Bronchial epithelial cell (primary cell): ENCODE data around the gene AUP1. TPM values are rescaled to one million over a fixed set of nuclear protein-coding genes. Genes with fewer than 3 reads are reported as not detected.

Source experiments
- DNase-seq: peaks from one replicate; pipeline ENCODE4 v3.0.0-alpha.2; 2010; ENCODE audit warnings: low read depth
- FAIRE-seq: peaks from 2 replicates; lab custom pipeline; 2011; peaks lifted over from hg19 to GRCh38; lab: Jason Lieb, UNC
- H3K27me3 ChIP-seq: 2 replicates; pipeline ENCODE4 v1.5.1; 2011; ENCODE audit warnings: low read length; ENCODE audit not compliant: control insufficient read depth, insufficient read depth
- H3K36me3 ChIP-seq: 2 replicates; pipeline ENCODE4 v1.5.1; 2011; ENCODE audit warnings: low read length; ENCODE audit not compliant: control insufficient read depth, insufficient read depth
- H3K4me3 ChIP-seq: 2 replicates; pipeline ENCODE4 v1.5.1; 2011; ENCODE audit warnings: mild to moderate bottlenecking, low read depth, low read length, control low read depth
- CTCF ChIP-seq: IDR thresholded peaks from 2 replicates; pipeline ENCODE4 v1.5.1; 2011; ENCODE audit warnings: mild to moderate bottlenecking, moderate library complexity, low read length, control low read depth, inconsistent platforms; ENCODE audit not compliant: insufficient read depth, severe bottlenecking
- total RNA-seq: library from RNA; depleted of rRNA; stranded (reverse); fragments of >200 nt; gene quantifications from 2 replicates; pipeline ENCODE4 v1.2.1, GENCODE V29; 2014

The AUP1 gene
- total RNA-seq, 1 donor from 2014 or later = 198 TPM

GRCh38 chr2:74512744-74513604 lies 16.5 kb downstream of the AUP1 start:
- no peak for FAIRE-seq
- Histone ChIP-seq H3K27me3 (peaks cover 44% of the 10 kb centered on the region), H3K36me3 (no peaks in the 10 kb centered on the region), H3K4me3 (no peak overlapping the region)
- TF ChIP-seq CTCF = no peak
- DNase-seq = no peak

- Histone ChIP-seq H3K27me3 (peaks cover 44% of the 10 kb centered on the region), H3K4me3 (no peak overlapping the region), H3K36me3 (no peaks in the 10 kb centered on the region)
- FAIRE-seq (no peak), DNase-seq (no peak)
- no peak for TF ChIP-seq CTCF
Measured at GRCh38 chr2:74511104-74511989, 18.2 kb downstream of the AUP1 start.

- Histone ChIP-seq H3K36me3 (peaks cover 6% of the 10 kb centered on the region), H3K27me3 (peaks cover 37% of the 10 kb centered on the region), H3K4me3 (no peak overlapping the region)
- DNase-seq (no peak), FAIRE-seq (no peak)
- TF ChIP-seq CTCF = no peak
Measured at GRCh38 chr2:74510272-74510671, 19.2 kb downstream of the AUP1 start.

GRCh38 chr2:74507926-74508520 lies 21.5 kb downstream of the AUP1 start:
- Histone ChIP-seq H3K4me3 (peak overlapping the region; percentile 70), H3K36me3 (peaks cover 7% of the 10 kb centered on the region), H3K27me3 (peaks cover 18% of the 10 kb centered on the region)
- FAIRE-seq (no peak), DNase-seq (peak; percentile 25)
- TF ChIP-seq CTCF = no peak

GRCh38 chr2:74507145-74507925 lies 22.2 kb downstream of the AUP1 start, which contains the start of gene PCGF1:
Gene PCGF1 (minus strand): TSS chr2:74507695. CDS start chr2:74507668, 27 bp downstream.
- peaks cover 14% of the 10 kb centered on the region for H3K27me3 ChIP-seq
- no peak for FAIRE-seq

More at GRCh38 chr2:74507145-74507925, 22.2 kb downstream of the AUP1 start, which contains the start of gene PCGF1:
- no peak for TF ChIP-seq CTCF
- H3K4me3 ChIP-seq = peak within 1 kb of the TSS; percentile 70
- peak; percentile 96 for DNase-seq
- peaks cover 7% of the 10 kb centered on the region for H3K36me3 ChIP-seq
